ENCODE measurements around the gene NPAP1. TPM values are rescaled to one million over a fixed set of nuclear protein-coding genes. Genes with fewer than 3 reads are reported as not detected.
"Not testable (repeated sequence)": the region's sequence is repeated elsewhere in the genome, so short reads cannot be mapped to it uniquely, and the experiment has no call there.

The NPAP1 gene
- total and polyA plus RNA-seq, 2 of the 13 experiments (the other 11 are each of a cell fraction or from before 2014, with no cell fraction given): not detected

GRCh38 chr15:24627443-24627842 is 48.1 kb upstream of the NPAP1 start:
- Histone ChIP-seq H3K4me2 (ENCODE audit: low read depth, low read length) (no peak overlapping the region), H3K36me3 (replicated peaks in 1 of 2; ENCODE audit: control insufficient read depth in 1 of 2, insufficient read depth in 2 of 2, low read length in 2 of 2) (no peaks in the 10 kb centered on the region), H3K4me1 (ENCODE audit: insufficient read depth, low read length) (no peaks in the 10 kb centered on the region), H3K9me3 (ENCODE audit: low read length) (peaks cover 87% of the 10 kb centered on the region), H3K27ac (ENCODE audit: extremely low read length, insufficient read depth, low read length) (no peak overlapping the region), H3K9ac (ENCODE audit: insufficient read depth, low read depth, low read length) (no peak overlapping the region), H4K20me1 (ENCODE audit: insufficient read depth, low read length) (no peaks in the 10 kb centered on the region), H3K27me3 (ENCODE audit: control insufficient read depth in 1 of 2, insufficient read depth in 2 of 2, low read length in 2 of 2) (no peaks in the 10 kb centered on the region), H3K79me2 (ENCODE audit: insufficient read depth, low read length) (no peaks in the 10 kb centered on the region), H3K4me3 (replicated peaks in 1 of 3; ENCODE audit: insufficient read depth in 1 of 3, low read depth in 2 of 3, low read length in 3 of 3) (no peak overlapping the region), H2AFZ (ENCODE audit: low read length) (no peak overlapping the region)
- ChIA-PET CTCF (ENCODE audit: low intra/inter-chr PET ratio, low total read pairs) (no interaction called here), POLR2A (no interaction called here)
- intact Hi-C loops (cut with micrococcal nuclease; ENCODE audit: unreplicated experiment) (no loop called here), in situ Hi-C loops (cut with HindIII; ENCODE audit: extremely low pct_ligation_motif_present, low pct_unique_long_range_greater_than_20kb) (no loop called here)
- BruUV-seq (replicated peaks): no TSS peak
- FAIRE-seq (no peak), ATAC-seq (no peak), DNase-seq (ENCODE audit: low spot score) (no peak)
- WGBS (ENCODE audit: low lambda C conversion rate): 0% methylated on average over 2 of the region's 3 CpGs
- TF ChIP-seq ZNF530 (CRISPR knock-in tag; IDR thresholded peaks at IDR 0.05; ENCODE audit: low read depth) (no peak), IRF9 (CRISPR knock-in tag; IDR thresholded peaks at IDR 0.05; ENCODE audit: borderline replicate concordance) (no peak), IRF2 (CRISPR knock-in tag; IDR thresholded peaks at IDR 0.05) (no peak), FOXC1 (CRISPR knock-in tag; IDR thresholded peaks at IDR 0.05; ENCODE audit: borderline replicate concordance) (no peak), NR2F6 (IDR thresholded peaks at IDR 0.05) (no peak), NR2F6 (CRISPR knock-in tag; IDR thresholded peaks at IDR 0.05) (no peak), ZNF337 (CRISPR knock-in tag; IDR thresholded peaks at IDR 0.05; ENCODE audit: borderline replicate concordance, low read depth) (no peak), ZMYM3 (CRISPR knock-in tag; IDR thresholded peaks at IDR 0.05) (no peak), ZBTB7A (CRISPR knock-in tag; IDR thresholded peaks at IDR 0.05) (no peak)

- BruUV-seq (replicated peaks): no TSS peak
- Histone ChIP-seq H4K20me1 (ENCODE audit: insufficient read depth, low read length) (no peaks in the 10 kb centered on the region), H3K9ac (ENCODE audit: insufficient read depth, low read depth, low read length) (no peak overlapping the region), H3K27ac (ENCODE audit: extremely low read length, insufficient read depth, low read length) (no peak overlapping the region), H3K4me1 (ENCODE audit: insufficient read depth, low read length) (no peaks in the 10 kb centered on the region), H3K27me3 (ENCODE audit: control insufficient read depth in 1 of 2, insufficient read depth in 2 of 2, low read length in 2 of 2) (no peaks in the 10 kb centered on the region), H3K79me2 (ENCODE audit: insufficient read depth, low read length) (no peaks in the 10 kb centered on the region), H3K36me3 (replicated peaks in 1 of 2; ENCODE audit: control insufficient read depth in 1 of 2, insufficient read depth in 2 of 2, low read length in 2 of 2) (no peaks in the 10 kb centered on the region), H2AFZ (ENCODE audit: low read length) (no peak overlapping the region), H3K9me3 (ENCODE audit: low read length) (peaks cover 56% of the 10 kb centered on the region), H3K4me2 (ENCODE audit: low read depth, low read length) (no peak overlapping the region), H3K4me3 (replicated peaks in 1 of 3; ENCODE audit: insufficient read depth in 1 of 3, low read depth in 2 of 3, low read length in 3 of 3) (no peak overlapping the region)
- POLR2A ChIA-PET: no interaction called here
- 4% methylated on average over 4 of the region's 4 CpGs for WGBS (ENCODE audit: low lambda C conversion rate)
- CTCF ChIA-PET (ENCODE audit: low intra/inter-chr PET ratio, low total read pairs): no interaction called here
- FAIRE-seq (no peak), DNase-seq (ENCODE audit: low spot score) (no peak), ATAC-seq (no peak)
- no peak for TF ChIP-seq ZNF782 (CRISPR knock-in tag; IDR thresholded peaks at IDR 0.05; ENCODE audit: borderline replicate concordance)
- in situ Hi-C loops (cut with HindIII; ENCODE audit: extremely low pct_ligation_motif_present, low pct_unique_long_range_greater_than_20kb): no loop called here
- intact Hi-C loops (cut with micrococcal nuclease; ENCODE audit: unreplicated experiment): no loop called here
Measured at GRCh38 chr15:24633082-24633481, 42.5 kb upstream of the NPAP1 start.

GRCh38 chr15:24639412-24639811 is 36.2 kb upstream of the NPAP1 start:
- peaks cover 48% of the 10 kb centered on the region for H3K9me3 ChIP-seq (ENCODE audit: low read length)
- DNase-seq (ENCODE audit: low spot score); H3K4me3 ChIP-seq (replicated peaks in 1 of 3; ENCODE audit: insufficient read depth in 1 of 3, low read depth in 2 of 3, low read length in 3 of 3); H3K4me1 ChIP-seq (ENCODE audit: insufficient read depth, low read length); H3K9ac ChIP-seq (ENCODE audit: insufficient read depth, low read depth, low read length); H3K36me3 ChIP-seq (replicated peaks in 1 of 2; ENCODE audit: control insufficient read depth in 1 of 2, insufficient read depth in 2 of 2, low read length in 2 of 2); H3K4me2 ChIP-seq (ENCODE audit: low read depth, low read length); in situ Hi-C loops (cut with HindIII; ENCODE audit: extremely low pct_ligation_motif_present, low pct_unique_long_range_greater_than_20kb); FAIRE-seq; H4K20me1 ChIP-seq (ENCODE audit: insufficient read depth, low read length); CTCF ChIA-PET (ENCODE audit: low intra/inter-chr PET ratio, low total read pairs); intact Hi-C loops (cut with micrococcal nuclease; ENCODE audit: unreplicated experiment); H3K27ac ChIP-seq (ENCODE audit: extremely low read length, insufficient read depth, low read length); ATAC-seq; BruUV-seq (replicated peaks); POLR2A ChIA-PET; H3K79me2 ChIP-seq (ENCODE audit: insufficient read depth, low read length); H2AFZ ChIP-seq (ENCODE audit: low read length); H3K27me3 ChIP-seq (ENCODE audit: control insufficient read depth in 1 of 2, insufficient read depth in 2 of 2, low read length in 2 of 2): not testable (repeated sequence)
- 28% methylated on average over 9 of the region's 11 CpGs for WGBS (ENCODE audit: low lambda C conversion rate)
